GM12892 (cell line): ENCODE results near the gene SNAPC4.

Experiments
- DNase-seq: peaks from one replicate; pipeline ENCODE4 v3.0.0; 2011; ENCODE audit not compliant: insufficient read length
- FAIRE-seq: peaks from 2 replicates; lab custom pipeline; 2011; peaks lifted over from hg19 to GRCh38; lab: Jason Lieb, UNC
- POLR2A ChIP-seq: IDR thresholded peaks from 2 replicates; pipeline ENCODE4 v1.6.1; 2011; ENCODE audit warnings: low read depth, low read length, control low read depth
- POLR2AphosphoS5 ChIP-seq: IDR thresholded peaks from 2 replicates; pipeline ENCODE4 v1.6.1; 2011; ENCODE audit warnings: low read depth, low read length, control low read depth
- TAF1 ChIP-seq: IDR thresholded peaks from 2 replicates; pipeline ENCODE4 v1.6.1; 2011; ENCODE audit warnings: low read depth, mild to moderate bottlenecking, control low read depth, low read length, borderline replicate concordance

SNAPC4 gene

GRCh38 chr9:136403538-136403914 is 3.6 kb upstream of the SNAPC4 start:
- DNase-seq (peak; percentile 72), FAIRE-seq (peak; percentile 83)
- TF ChIP-seq POLR2AphosphoS5 (peak; percentile 74; the same call in 1 of the 2 replicates), TAF1 (no peak), POLR2A (peak; percentile 70)

GRCh38 chr9:136402067-136402466 is 2.1 kb upstream of the SNAPC4 start:
- FAIRE-seq (no peak), DNase-seq (no peak)
- no peak for TF ChIP-seq POLR2A
- no peak for TF ChIP-seq POLR2AphosphoS5
- TF ChIP-seq TAF1: no peak

GRCh38 chr9:136401173-136401922 is 1.4 kb upstream of the SNAPC4 start:
- TF ChIP-seq POLR2A (no peak; the same call in 1 of the 2 replicates), POLR2AphosphoS5 (peak; percentile 61), TAF1 (no peak)
- no peak for DNase-seq
- FAIRE-seq: no peak

GRCh38 chr9:136399176-136400037 is 563 bp downstream of the SNAPC4 start:
- DNase-seq (peak; percentile 48), FAIRE-seq (peak; percentile 46)
- TF ChIP-seq TAF1: no peak
- no peak for TF ChIP-seq POLR2AphosphoS5
- TF ChIP-seq POLR2A: no peak

GRCh38 chr9:136398286-136398685 is 1.7 kb downstream of the SNAPC4 start:
- FAIRE-seq (no peak), DNase-seq (no peak)
- TF ChIP-seq TAF1 (no peak), POLR2A (no peak), POLR2AphosphoS5 (no peak)

GRCh38 chr9:136397643-136398042 is 2.3 kb downstream of the SNAPC4 start:
- FAIRE-seq (no peak), DNase-seq (no peak)
- no peak for TF ChIP-seq TAF1
- TF ChIP-seq POLR2A: no peak

GRCh38 chr9:136396219-136396515 is 3.8 kb downstream of the SNAPC4 start:
- no peak for TF ChIP-seq TAF1
- no peak for TF ChIP-seq POLR2A
- no peak for TF ChIP-seq POLR2AphosphoS5
- DNase-seq: no peak
- no peak for FAIRE-seq

- TF ChIP-seq POLR2AphosphoS5: no peak; the same call in 1 of the 2 replicates
- TF ChIP-seq POLR2A: no peak
- TF ChIP-seq TAF1: no peak
- FAIRE-seq (no peak), DNase-seq (no peak)
These were observed 4.4 kb downstream of the SNAPC4 start for GRCh38 chr9:136395345-136396218.

- no peak for FAIRE-seq
- TF ChIP-seq POLR2A: no peak; the same call in 1 of the 2 replicates
- TF ChIP-seq POLR2AphosphoS5: peak; percentile 22; the same call in 1 of the 2 replicates
- DNase-seq: no peak
These were observed 5.0 kb downstream of the SNAPC4 start for GRCh38 chr9:136395020-136395340.

GRCh38 chr9:136394312-136395019 is 5.5 kb downstream of the SNAPC4 start:
- TF ChIP-seq TAF1 (no peak), POLR2A (no peak), POLR2AphosphoS5 (no peak)
- no peak for FAIRE-seq
- DNase-seq: no peak

- TF ChIP-seq POLR2A (no peak), TAF1 (no peak), POLR2AphosphoS5 (no peak; the same call in 1 of the 2 replicates)
- FAIRE-seq (no peak), DNase-seq (no peak)
These were observed 6.4 kb downstream of the SNAPC4 start for GRCh38 chr9:136393531-136393930.
